Immature natural killer cell (primary cell): ENCODE results near the gene EXOC6B. TPM values are rescaled to one million over a fixed set of nuclear protein-coding genes. Genes with fewer than 3 reads are reported as not detected.

ENCODE experiments used
- DNase-seq, 3 donors: peaks; one replicate each; pipeline ENCODE4 v3.0.0; 2022; ENCODE audit warnings: mixed read lengths in 1 of 3
- H3K27ac Mint-ChIP-seq, 6 donors: one replicate each; pipeline ENCODE4 v1.8.0; 2020; ENCODE audit warnings: mixed read lengths in 6 of 6, mild to moderate bottlenecking in 5 of 6, inconsistent platforms in 4 of 6, moderate library complexity in 3 of 6
- H3K27me3 Mint-ChIP-seq, 3 donors: one replicate each; pipeline ENCODE4 v1.8.0; 2020 to 2021; ENCODE audit warnings: low read depth in 3 of 3, mild to moderate bottlenecking in 3 of 3, mixed read lengths in 3 of 3, moderate library complexity in 3 of 3, inconsistent platforms in 1 of 3
- H3K36me3 Mint-ChIP-seq, 3 donors: one replicate each; pipeline ENCODE4 v1.8.0; 2020; ENCODE audit warnings: mixed read lengths in 3 of 3, inconsistent platforms in 2 of 3, mild to moderate bottlenecking in 2 of 3
- H3K4me1 Mint-ChIP-seq, 2 donors: one replicate each; pipeline ENCODE4 v1.8.0; 2020; ENCODE audit warnings: inconsistent platforms in 2 of 2, mild to moderate bottlenecking in 2 of 2, mixed read lengths in 2 of 2, moderate library complexity in 1 of 2
- H3K4me3 Mint-ChIP-seq, 5 donors: one replicate each; pipeline ENCODE4 v1.8.0; 2020; ENCODE audit warnings: mild to moderate bottlenecking in 5 of 5, mixed read lengths in 5 of 5, inconsistent platforms in 3 of 5, moderate library complexity in 3 of 5
- H3K9me3 Mint-ChIP-seq, 6 donors: one replicate each; pipeline ENCODE4 v1.8.0; 2020; ENCODE audit warnings: mild to moderate bottlenecking in 6 of 6, mixed read lengths in 6 of 6, inconsistent platforms in 4 of 6, moderate library complexity in 3 of 6
- polyA plus RNA-seq, 3 donors: library from polyadenylated mRNA; unstranded; fragments of 300-500 nt; fragmentation: Illumina TruSeq; gene quantifications; one replicate each; pipeline ENCODE4 v1.2.3, GENCODE V29; 2021

Gene EXOC6B
- polyA plus RNA-seq, 3 donors from 2014 or later = 2.0 to 2.7 (median 2.5) TPM

GRCh38 chr2:72141032-72141645, 684.7 kb downstream of the EXOC6B start:
- no peaks in the 10 kb centered on the region for H3K36me3 Mint-ChIP-seq
- no peak overlapping the region for H3K27ac Mint-ChIP-seq
- DNase-seq = no peak
- H3K4me3 Mint-ChIP-seq = no peak overlapping the region
- peaks cover 0 to 3% (median 0%) of the 10 kb centered on the region in 6 donors for H3K9me3 Mint-ChIP-seq
- peaks cover 8% of the 10 kb centered on the region in 2 donors for H3K4me1 Mint-ChIP-seq
- peaks cover 6 to 13% (median 10%) of the 10 kb centered on the region in 3 donors for H3K27me3 Mint-ChIP-seq

GRCh38 chr2:72140621-72140960, 685.2 kb downstream of the EXOC6B start:
- peaks cover 3 to 5% of the 10 kb centered on the region in 2 donors for H3K4me1 Mint-ChIP-seq
- H3K27me3 Mint-ChIP-seq = peaks cover 4 to 8% (median 5%) of the 10 kb centered on the region in 3 donors
- H3K4me3 Mint-ChIP-seq = no peak overlapping the region
- no peak overlapping the region for H3K27ac Mint-ChIP-seq
- peaks cover 0 to 2% (median 0%) of the 10 kb centered on the region in 6 donors for H3K9me3 Mint-ChIP-seq
- no peaks in the 10 kb centered on the region for H3K36me3 Mint-ChIP-seq
- no peak for DNase-seq

- Mint-ChIP-seq H3K36me3 (no peaks in the 10 kb centered on the region), H3K9me3 (no peaks in the 10 kb centered on the region), H3K4me3 (no peak overlapping the region), H3K27ac (no peak overlapping the region), H3K4me1 (peaks cover 0 to 2% of the 10 kb centered on the region in 2 donors), H3K27me3 (peaks cover 4 to 6% (median 5%) of the 10 kb centered on the region in 3 donors)
- no peak for DNase-seq
Observed at GRCh38 chr2:72139874-72140620, 685.8 kb downstream of the EXOC6B start.

- no peak for DNase-seq
- Mint-ChIP-seq H3K27me3 (peaks cover 4 to 6% (median 5%) of the 10 kb centered on the region in 3 donors), H3K27ac (no peak overlapping the region), H3K4me3 (no peak overlapping the region), H3K36me3 (no peaks in the 10 kb centered on the region), H3K9me3 (no peaks in the 10 kb centered on the region), H3K4me1 (peaks cover 0 to 1% of the 10 kb centered on the region in 2 donors)
Observed at GRCh38 chr2:72139471-72139873, 686.4 kb downstream of the EXOC6B start.

- no peak overlapping the region for H3K4me3 Mint-ChIP-seq
- DNase-seq = no peak
- H3K36me3 Mint-ChIP-seq = no peaks in the 10 kb centered on the region
- no peaks in the 10 kb centered on the region for H3K4me1 Mint-ChIP-seq
- H3K27ac Mint-ChIP-seq = no peak overlapping the region
- no peaks in the 10 kb centered on the region for H3K9me3 Mint-ChIP-seq
- H3K27me3 Mint-ChIP-seq = peaks cover 2 to 6% (median 4%) of the 10 kb centered on the region in 3 donors
Observed at GRCh38 chr2:72138921-72139381, 686.9 kb downstream of the EXOC6B start.

GRCh38 chr2:72138011-72138881, 687.6 kb downstream of the EXOC6B start:
- Mint-ChIP-seq H3K27me3 (peaks cover 2 to 4% (median 4%) of the 10 kb centered on the region in 3 donors), H3K4me1 (no peaks in the 10 kb centered on the region), H3K4me3 (no peak overlapping the region), H3K27ac (no peak overlapping the region), H3K9me3 (no peaks in the 10 kb centered on the region), H3K36me3 (no peaks in the 10 kb centered on the region)
- no peak for DNase-seq

- H3K4me1 Mint-ChIP-seq = no peaks in the 10 kb centered on the region
- H3K9me3 Mint-ChIP-seq = no peaks in the 10 kb centered on the region
- no peak overlapping the region for H3K4me3 Mint-ChIP-seq
- no peak overlapping the region for H3K27ac Mint-ChIP-seq
- H3K27me3 Mint-ChIP-seq = peaks cover 0 to 4% (median 2%) of the 10 kb centered on the region in 3 donors
- H3K36me3 Mint-ChIP-seq = no peaks in the 10 kb centered on the region
- peak; percentile 21 to 43 (median 24) for DNase-seq
Observed at GRCh38 chr2:72137498-72138010, 688.3 kb downstream of the EXOC6B start.

GRCh38 chr2:72136933-72137497, 688.8 kb downstream of the EXOC6B start:
- Mint-ChIP-seq H3K4me1 (no peaks in the 10 kb centered on the region), H3K4me3 (no peak overlapping the region), H3K9me3 (no peaks in the 10 kb centered on the region), H3K27me3 (peaks cover 0 to 2% (median 1%) of the 10 kb centered on the region in 3 donors), H3K27ac (no peak overlapping the region), H3K36me3 (no peaks in the 10 kb centered on the region)
- DNase-seq = no peak

GRCh38 chr2:72136331-72136730, 689.5 kb downstream of the EXOC6B start:
- Mint-ChIP-seq H3K27ac (no peak overlapping the region), H3K36me3 (no peaks in the 10 kb centered on the region), H3K9me3 (no peaks in the 10 kb centered on the region), H3K4me3 (no peak overlapping the region), H3K4me1 (no peaks in the 10 kb centered on the region), H3K27me3 (peaks cover 0 to 2% (median 1%) of the 10 kb centered on the region in 3 donors)
- no peak for DNase-seq

GRCh38 chr2:72135921-72136320, 689.9 kb downstream of the EXOC6B start:
- H3K27ac Mint-ChIP-seq = no peak overlapping the region
- H3K9me3 Mint-ChIP-seq = no peaks in the 10 kb centered on the region
- no peaks in the 10 kb centered on the region for H3K4me1 Mint-ChIP-seq
- no peak for DNase-seq
- H3K27me3 Mint-ChIP-seq = peaks cover 0 to 2% (median 1%) of the 10 kb centered on the region in 3 donors
- no peaks in the 10 kb centered on the region for H3K36me3 Mint-ChIP-seq
- H3K4me3 Mint-ChIP-seq = no peak overlapping the region

GRCh38 chr2:72134997-72135800, 690.6 kb downstream of the EXOC6B start:
- Mint-ChIP-seq H3K4me1 (no peaks in the 10 kb centered on the region), H3K36me3 (no peaks in the 10 kb centered on the region), H3K27me3 (peaks cover 1 to 3% (median 2%) of the 10 kb centered on the region in 3 donors), H3K9me3 (no peaks in the 10 kb centered on the region), H3K27ac (no peak overlapping the region), H3K4me3 (no peak overlapping the region)
- no peak for DNase-seq

- no peaks in the 10 kb centered on the region for H3K36me3 Mint-ChIP-seq
- H3K9me3 Mint-ChIP-seq = no peaks in the 10 kb centered on the region
- H3K4me1 Mint-ChIP-seq = no peaks in the 10 kb centered on the region
- DNase-seq = no peak
- peaks cover 1 to 3% (median 2%) of the 10 kb centered on the region in 3 donors for H3K27me3 Mint-ChIP-seq
- no peak overlapping the region for H3K4me3 Mint-ChIP-seq
- no peak overlapping the region for H3K27ac Mint-ChIP-seq
Observed at GRCh38 chr2:72134408-72134996, 691.3 kb downstream of the EXOC6B start.
